Epithelial cell of proximal tubule (primary cell): Measurements from ENCODE around the gene SELENOP. TPM values are rescaled to one million over a fixed set of nuclear protein-coding genes. Genes with fewer than 3 reads are reported as not detected.

Experiments used
- DNase-seq: peaks from one replicate; pipeline ENCODE4 v3.0.0-alpha.2; 2011; ENCODE audit warnings: low read depth
- H3K4me3 ChIP-seq: 2 replicates; pipeline ENCODE4 v1.5.1; 2011; ENCODE audit warnings: low read depth, mild to moderate bottlenecking, low read length
- total RNA-seq: library from RNA; depleted of rRNA; stranded (reverse); fragments of >200 nt; gene quantifications from 2 replicates; pipeline ENCODE4 v1.2.3, GENCODE V29; 2015
- TF ChIP-seq, protein P1 (sequence below): conservative IDR thresholded peaks from 2 replicates; pipeline ENCODE4 v1.5.1; 2012; ENCODE audit warnings: low read depth, mild to moderate bottlenecking, low read length

The SELENOP gene
- total RNA-seq, result 2.1 and 11.9 TPM in 2 replicates

GRCh38 chr5:42811591-42812446 lies at the start of gene SELENOP:
Gene SELENOP (minus strand): TSS chr5:42811892. CDS start chr5:42808353, 3,539 bp downstream.
- peak within 1 kb of the TSS; percentile 53 for H3K4me3 ChIP-seq
- DNase-seq, result peak; percentile 70
- TF ChIP-seq, protein P1, sequence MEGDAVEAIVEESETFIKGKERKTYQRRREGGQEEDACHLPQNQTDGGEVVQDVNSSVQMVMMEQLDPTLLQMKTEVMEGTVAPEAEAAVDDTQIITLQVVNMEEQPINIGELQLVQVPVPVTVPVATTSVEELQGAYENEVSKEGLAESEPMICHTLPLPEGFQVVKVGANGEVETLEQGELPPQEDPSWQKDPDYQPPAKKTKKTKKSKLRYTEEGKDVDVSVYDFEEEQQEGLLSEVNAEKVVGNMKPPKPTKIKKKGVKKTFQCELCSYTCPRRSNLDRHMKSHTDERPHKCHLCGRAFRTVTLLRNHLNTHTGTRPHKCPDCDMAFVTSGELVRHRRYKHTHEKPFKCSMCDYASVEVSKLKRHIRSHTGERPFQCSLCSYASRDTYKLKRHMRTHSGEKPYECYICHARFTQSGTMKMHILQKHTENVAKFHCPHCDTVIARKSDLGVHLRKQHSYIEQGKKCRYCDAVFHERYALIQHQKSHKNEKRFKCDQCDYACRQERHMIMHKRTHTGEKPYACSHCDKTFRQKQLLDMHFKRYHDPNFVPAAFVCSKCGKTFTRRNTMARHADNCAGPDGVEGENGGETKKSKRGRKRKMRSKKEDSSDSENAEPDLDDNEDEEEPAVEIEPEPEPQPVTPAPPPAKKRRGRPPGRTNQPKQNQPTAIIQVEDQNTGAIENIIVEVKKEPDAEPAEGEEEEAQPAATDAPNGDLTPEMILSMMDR, result no peak

GRCh38 chr5:42858687-42859086 lies 47.0 kb upstream of the SELENOP start:
- H3K4me3 ChIP-seq, result no peak overlapping the region
- no peak for DNase-seq
- TF ChIP-seq, protein P1, result no peak

GRCh38 chr5:42858031-42858643 lies 46.4 kb upstream of the SELENOP start:
- DNase-seq, result no peak

DNA sequence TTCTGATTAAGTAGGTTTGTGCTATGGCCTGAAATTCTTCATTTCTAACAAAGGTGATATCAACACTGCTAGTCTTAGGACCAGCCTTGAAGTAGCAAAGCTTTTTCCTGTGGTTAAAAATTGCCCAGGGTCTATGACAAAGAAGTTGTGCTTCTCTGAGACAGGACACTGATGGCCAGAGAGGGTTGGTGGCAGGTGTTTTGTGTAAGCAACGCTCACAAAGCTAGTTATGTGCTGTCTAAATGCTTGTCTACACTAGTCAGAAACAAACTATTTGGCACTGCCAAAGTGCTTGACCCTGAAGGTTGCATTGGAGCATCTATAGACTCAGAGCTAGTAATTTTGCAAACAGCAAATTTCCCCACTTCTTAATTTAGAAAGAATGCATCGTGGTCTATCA lies 44.1 kb upstream of the SELENOP start:
- DNase-seq, result no peak
- no peak overlapping the region for H3K4me3 ChIP-seq
- TF ChIP-seq, protein P1, result no peak

More at GRCh38 chr5:42858031-42858643, 46.4 kb upstream of the SELENOP start:
- TF ChIP-seq, protein P1, result no peak
- H3K4me3 ChIP-seq, result no peak overlapping the region

DNA sequence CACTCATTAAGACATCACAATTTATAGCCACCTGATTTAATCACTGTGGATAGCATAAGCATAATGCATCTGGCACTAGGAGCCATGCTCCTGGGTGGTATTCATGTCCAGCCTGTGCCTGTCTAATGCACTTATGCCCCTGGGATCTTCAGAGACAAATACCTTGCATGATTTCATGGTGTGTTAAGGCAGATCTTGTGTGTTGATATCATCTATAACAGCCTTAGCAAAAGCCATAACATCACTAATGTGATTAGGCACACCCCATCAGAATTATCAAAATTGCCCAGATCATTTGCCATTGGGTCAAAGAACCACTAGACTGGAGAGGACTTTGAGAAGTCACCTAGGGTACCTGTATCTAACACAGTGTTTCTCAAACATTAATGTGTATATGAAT lies 43.7 kb upstream of the SELENOP start:
- no peak overlapping the region for H3K4me3 ChIP-seq
- TF ChIP-seq, protein P1, result no peak
- no peak for DNase-seq

GRCh38 chr5:42854795-42855194 lies 43.1 kb upstream of the SELENOP start:
- no peak for DNase-seq
- no peak overlapping the region for H3K4me3 ChIP-seq
- TF ChIP-seq, protein P1, result no peak
